AG08396 (cell line): ENCODE data around the gene SBNO2.
"Not testable (repeated sequence)": the region's sequence is repeated elsewhere in the genome, so short reads cannot be mapped to it uniquely, and the experiment has no call there.

Experiments
- DNase-seq: peaks from one replicate; pipeline ENCODE4 v3.0.0; 2012; ENCODE audit warnings: low spot score, mixed read lengths

The SBNO2 gene

GRCh38 chr19:1136201-1136600, 37.9 kb downstream of the SBNO2 start:
- no peak for DNase-seq

GRCh38 chr19:1135454-1135853, 38.6 kb downstream of the SBNO2 start:
- DNase-seq, result no peak

- DNase-seq, result no peak
Measured at GRCh38 chr19:1134431-1134830, 39.6 kb downstream of the SBNO2 start.

GRCh38 chr19:1133471-1133929, 40.6 kb downstream of the SBNO2 start:
- peak; percentile 70 for DNase-seq

- no peak for DNase-seq
Measured at GRCh38 chr19:1132552-1133383, 41.3 kb downstream of the SBNO2 start.

- peak; percentile 90 for DNase-seq
Measured at GRCh38 chr19:1131718-1132551, 42.1 kb downstream of the SBNO2 start.

- DNase-seq, result peak; percentile 45
Measured at GRCh38 chr19:1130771-1131717, 43.0 kb downstream of the SBNO2 start.

- no peak for DNase-seq
Measured at GRCh38 chr19:1129535-1129934, 44.5 kb downstream of the SBNO2 start.

- DNase-seq, result not testable (repeated sequence)
Measured at GRCh38 chr19:1129084-1129483, 45.0 kb downstream of the SBNO2 start.

GRCh38 chr19:1128106-1128505, 46.0 kb downstream of the SBNO2 start:
- DNase-seq, result no peak

- no peak for DNase-seq
Measured at GRCh38 chr19:1126984-1127760, 46.9 kb downstream of the SBNO2 start.

GRCh38 chr19:1125601-1126467, 48.2 kb downstream of the SBNO2 start:
- no peak for DNase-seq

- no peak for DNase-seq
Measured at GRCh38 chr19:1123885-1124677, 50.0 kb downstream of the SBNO2 start.

GRCh38 chr19:1123381-1123780, 50.7 kb downstream of the SBNO2 start:
- DNase-seq, result no peak

GRCh38 chr19:1122972-1123363, 51.1 kb downstream of the SBNO2 start:
- peak; percentile 98 for DNase-seq

- no peak for DNase-seq
Measured at GRCh38 chr19:1122021-1122971, 51.8 kb downstream of the SBNO2 start.

- DNase-seq, result no peak
Measured at GRCh38 chr19:1121395-1121794, 52.7 kb downstream of the SBNO2 start.
